Measurements from ENCODE around the gene FNDC10. TPM values are rescaled to one million over a fixed set of nuclear protein-coding genes. Genes with fewer than 3 reads are reported as not detected.

FNDC10 gene
- total RNA-seq, 1 donor: 0.43 TPM

DNA sequence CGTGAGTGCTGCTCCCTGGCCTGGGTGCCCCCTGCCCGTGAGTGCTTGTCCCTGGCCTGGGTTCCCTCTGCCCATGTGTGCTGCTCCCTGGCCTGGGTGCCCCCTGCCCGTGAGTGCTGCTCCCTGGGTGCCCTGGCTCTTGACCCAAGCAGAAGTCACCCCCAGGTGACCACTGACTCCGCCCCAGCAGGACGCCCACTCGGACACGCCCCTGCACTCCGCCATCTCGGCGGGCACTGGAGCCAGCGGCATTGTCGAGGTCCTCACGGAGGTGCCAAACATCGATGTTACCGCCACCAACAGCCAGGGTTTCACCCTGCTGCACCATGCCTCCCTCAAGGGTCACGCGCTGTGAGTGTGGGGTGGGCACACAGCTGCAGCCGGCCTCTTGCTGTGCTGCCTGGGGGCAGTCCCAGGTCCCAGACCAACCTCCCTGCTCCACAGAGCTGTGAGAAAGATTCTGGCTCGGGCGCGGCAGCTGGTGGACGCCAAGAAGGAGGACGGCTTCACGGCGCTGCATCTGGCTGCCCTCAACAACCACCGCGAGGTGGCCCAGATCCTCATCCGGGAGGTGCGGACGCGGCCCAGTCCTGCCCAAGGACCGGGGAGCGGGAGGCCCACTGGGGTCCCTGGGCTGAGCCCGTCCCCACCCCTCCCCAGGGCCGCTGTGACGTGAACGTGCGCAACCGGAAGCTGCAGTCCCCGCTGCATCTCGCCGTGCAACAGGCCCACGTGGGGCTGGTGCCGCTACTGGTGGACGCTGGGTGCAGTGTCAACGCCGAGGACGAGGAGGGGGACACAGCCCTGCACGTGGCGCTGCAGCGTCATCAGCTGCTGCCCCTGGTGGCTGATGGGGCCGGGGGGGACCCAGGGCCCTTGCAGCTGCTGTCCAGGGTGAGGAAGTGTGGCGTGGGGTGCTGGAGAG, 28.2 kb upstream of the FNDC10 start:
- no peak for DNase-seq (ENCODE audit: low read depth)

DNA sequence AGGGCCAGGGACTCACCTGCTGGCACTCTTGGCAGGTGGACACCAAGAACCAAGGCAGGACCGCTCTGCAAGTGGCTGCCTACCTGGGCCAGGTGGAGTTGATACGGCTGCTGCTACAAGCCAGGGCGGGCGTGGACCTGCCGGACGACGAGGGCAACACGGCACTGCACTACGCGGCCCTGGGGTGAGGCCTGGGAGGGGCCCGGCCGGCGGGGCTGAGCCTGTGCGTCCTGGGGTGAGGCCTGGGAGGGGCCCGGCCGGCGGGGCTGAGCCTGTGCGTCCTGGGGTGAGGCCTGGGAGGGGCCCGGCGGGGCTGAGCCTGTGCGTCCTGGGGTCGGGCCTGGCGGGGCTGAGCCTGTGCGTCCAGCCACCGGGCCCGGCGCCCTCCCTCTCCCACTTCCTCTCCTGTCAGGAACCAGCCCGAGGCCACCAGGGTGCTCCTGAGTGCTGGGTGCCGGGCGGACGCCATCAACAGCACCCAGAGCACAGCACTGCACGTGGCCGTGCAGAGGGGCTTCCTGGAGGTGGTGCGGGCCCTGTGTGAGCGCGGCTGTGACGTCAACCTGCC, 27.4 kb upstream of the FNDC10 start:
- TF ChIP-seq, protein P1, sequence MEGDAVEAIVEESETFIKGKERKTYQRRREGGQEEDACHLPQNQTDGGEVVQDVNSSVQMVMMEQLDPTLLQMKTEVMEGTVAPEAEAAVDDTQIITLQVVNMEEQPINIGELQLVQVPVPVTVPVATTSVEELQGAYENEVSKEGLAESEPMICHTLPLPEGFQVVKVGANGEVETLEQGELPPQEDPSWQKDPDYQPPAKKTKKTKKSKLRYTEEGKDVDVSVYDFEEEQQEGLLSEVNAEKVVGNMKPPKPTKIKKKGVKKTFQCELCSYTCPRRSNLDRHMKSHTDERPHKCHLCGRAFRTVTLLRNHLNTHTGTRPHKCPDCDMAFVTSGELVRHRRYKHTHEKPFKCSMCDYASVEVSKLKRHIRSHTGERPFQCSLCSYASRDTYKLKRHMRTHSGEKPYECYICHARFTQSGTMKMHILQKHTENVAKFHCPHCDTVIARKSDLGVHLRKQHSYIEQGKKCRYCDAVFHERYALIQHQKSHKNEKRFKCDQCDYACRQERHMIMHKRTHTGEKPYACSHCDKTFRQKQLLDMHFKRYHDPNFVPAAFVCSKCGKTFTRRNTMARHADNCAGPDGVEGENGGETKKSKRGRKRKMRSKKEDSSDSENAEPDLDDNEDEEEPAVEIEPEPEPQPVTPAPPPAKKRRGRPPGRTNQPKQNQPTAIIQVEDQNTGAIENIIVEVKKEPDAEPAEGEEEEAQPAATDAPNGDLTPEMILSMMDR (IDR thresholded peaks at IDR 0.05; ENCODE audit: insufficient read depth, low read depth, low read length): no peak
- H3K4me3 ChIP-seq (ENCODE audit: low read depth, low read length): no peak overlapping the region
- DNase-seq (ENCODE audit: low read depth): no peak

More for the DNA sequence above, 28.2 kb upstream of the FNDC10 start:
- H3K4me3 ChIP-seq (ENCODE audit: low read depth, low read length): no peak overlapping the region
- TF ChIP-seq, protein P1 (IDR thresholded peaks at IDR 0.05; ENCODE audit: insufficient read depth, low read depth, low read length): no peak

DNA sequence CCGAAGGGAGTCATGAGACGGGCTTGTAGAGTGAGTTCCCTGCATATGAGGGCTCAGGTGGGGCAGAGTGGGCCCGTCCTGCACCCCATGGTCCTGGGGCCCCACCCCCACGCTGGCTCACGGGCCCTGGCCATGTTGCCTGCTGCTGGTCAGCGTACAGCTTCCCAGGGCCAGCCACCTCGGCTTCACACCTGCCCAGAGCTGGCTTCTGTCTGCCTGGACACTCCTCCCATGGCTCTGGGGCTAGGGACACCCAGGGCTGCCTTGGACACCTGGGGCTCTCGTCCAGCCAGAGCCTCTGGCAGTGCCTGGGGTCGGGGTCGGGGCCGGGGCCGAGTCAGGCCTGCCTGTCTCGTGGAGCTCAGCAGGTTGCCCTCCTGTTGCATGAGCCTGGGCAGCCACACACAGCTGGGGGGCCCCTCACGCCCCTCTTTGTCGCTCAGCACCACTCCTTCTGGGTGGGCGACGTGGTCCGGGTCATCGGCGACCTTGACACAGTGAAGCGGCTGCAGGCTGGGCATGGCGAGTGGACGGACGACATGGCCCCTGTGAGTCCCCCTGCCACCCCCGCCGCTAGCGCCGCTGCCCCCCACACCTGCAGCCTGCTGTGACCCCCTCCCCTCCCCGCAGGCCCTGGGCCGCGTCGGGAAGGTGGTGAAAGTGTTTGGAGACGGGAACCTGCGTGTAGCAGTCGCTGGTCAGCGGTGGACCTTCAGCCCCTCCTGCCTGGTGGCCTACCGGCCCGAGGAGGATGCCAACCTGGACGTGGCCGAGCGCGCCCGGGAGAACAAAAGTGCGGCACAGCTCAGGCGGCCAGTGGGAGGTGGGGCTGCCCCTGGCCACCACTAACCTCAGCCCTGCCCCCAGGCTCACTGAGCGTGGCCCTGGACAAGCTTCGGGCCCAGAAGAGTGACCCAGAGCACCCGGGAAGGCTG, 26.5 kb upstream of the FNDC10 start:
- no peak overlapping the region for H3K4me3 ChIP-seq (ENCODE audit: low read depth, low read length)
- DNase-seq (ENCODE audit: low read depth): no peak
- TF ChIP-seq, protein P1 (IDR thresholded peaks at IDR 0.05; ENCODE audit: insufficient read depth, low read depth, low read length): no peak

DNA sequence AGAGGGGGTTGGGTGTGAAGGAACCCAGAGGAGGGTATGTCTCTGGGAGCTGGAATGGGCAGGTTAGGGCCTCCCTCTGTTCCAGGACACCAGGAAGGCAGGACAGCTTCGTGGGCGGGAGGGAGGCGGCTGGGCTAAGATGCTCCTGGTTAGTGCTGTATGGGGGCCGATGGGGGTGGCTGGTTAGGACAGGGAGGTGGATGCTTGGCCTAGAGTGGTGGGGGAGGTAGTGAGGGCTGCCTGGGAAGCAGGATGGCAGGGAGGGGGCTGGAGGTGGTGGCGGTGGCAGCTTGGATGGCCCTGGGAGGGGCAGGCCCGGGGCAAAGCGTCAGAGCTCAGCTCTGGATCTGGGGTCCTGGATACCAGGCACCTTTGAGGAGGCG, 25.9 kb upstream of the FNDC10 start:
- TF ChIP-seq, protein P1 (IDR thresholded peaks at IDR 0.05; ENCODE audit: insufficient read depth, low read depth, low read length): no peak
- no peak for DNase-seq (ENCODE audit: low read depth)
- H3K4me3 ChIP-seq (ENCODE audit: low read depth, low read length): no peak overlapping the region

DNA sequence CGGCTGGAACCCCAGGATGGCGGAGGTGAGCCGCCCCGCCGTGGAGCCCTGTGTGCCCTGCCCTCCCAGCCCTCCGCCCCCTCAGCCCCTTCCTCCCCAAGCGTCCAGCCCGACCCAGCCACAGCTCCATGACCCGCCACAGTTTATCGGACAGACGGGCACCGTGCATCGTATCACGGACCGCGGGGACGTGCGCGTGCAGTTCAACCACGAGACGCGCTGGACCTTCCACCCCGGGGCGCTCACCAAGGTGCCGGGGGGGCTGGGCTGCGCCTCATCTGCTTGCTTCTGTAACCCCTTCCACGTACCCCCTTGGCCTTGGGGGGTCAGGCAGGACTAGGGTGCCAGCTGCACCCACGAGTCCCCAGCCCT, 25.5 kb upstream of the FNDC10 start:
- TF ChIP-seq, protein P1 (IDR thresholded peaks at IDR 0.05; ENCODE audit: insufficient read depth, low read depth, low read length): no peak
- no peak for DNase-seq (ENCODE audit: low read depth)
- H3K4me3 ChIP-seq (ENCODE audit: low read depth, low read length): no peak overlapping the region
